HG02970 (cell line): ENCODE measurements around the gene EIF3I.
A peak's percentile ranks its signal among the peaks of the same experiment; 100 is the strongest.

Experiments
- ATAC-seq: cut with Tn5 transposase; IDR thresholded peaks from one replicate; pipeline ENCODE4 v1.9.1; 2021; ENCODE audit warnings: mild to moderate bottlenecking, moderate library complexity, moderate number of reproducible peaks; ENCODE audit not compliant: unreplicated experiment, low FRiP score

EIF3I gene

DNA sequence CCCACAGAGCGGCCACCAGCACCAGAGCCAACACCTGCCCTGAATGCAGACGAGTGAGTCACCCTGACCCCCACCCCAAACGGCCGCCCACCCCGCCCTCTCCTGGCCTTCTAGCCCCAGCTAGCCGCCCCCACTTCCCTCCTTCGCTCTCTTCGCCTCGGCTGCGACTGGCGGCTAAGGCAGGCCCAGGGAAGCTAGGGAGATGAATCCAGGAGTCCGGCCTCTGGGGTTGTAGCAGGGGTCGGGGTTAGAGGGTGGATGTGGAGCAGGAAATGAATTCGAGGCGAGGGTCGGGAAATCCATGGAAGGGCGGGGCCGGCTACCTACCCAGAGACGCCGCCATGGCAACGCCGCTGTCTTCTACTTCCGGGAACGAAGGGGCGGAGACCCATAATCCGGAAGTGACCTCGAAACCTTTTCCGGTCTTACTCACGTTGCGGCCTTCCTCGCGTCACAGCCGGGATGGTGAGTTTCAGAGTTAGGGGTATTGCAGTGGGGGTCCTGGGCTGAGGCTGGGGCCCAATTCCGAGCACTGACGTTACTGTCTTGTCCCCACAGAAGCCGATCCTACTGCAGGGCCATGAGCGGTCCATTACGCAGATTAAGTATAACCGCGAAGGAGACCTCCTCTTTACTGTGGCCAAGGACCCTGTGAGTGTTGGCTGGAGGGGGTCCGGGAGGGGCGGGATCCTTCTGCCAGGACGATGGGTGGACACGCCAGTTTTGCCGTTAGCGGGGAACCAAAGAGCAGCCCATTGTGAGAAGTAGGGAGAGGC, at the start of gene EIF3I, which contains the start of gene TMEM234:
TSS of gene EIF3I (plus strand) at position 428 of the 776 bp plus-strand sequence. CDS start at position 463, 35 bp downstream.
TSS of gene TMEM234 (minus strand) at position 374 of the 776 bp plus-strand sequence. CDS start at position 343, 31 bp downstream.
- peak; percentile 96 for ATAC-seq

DNA sequence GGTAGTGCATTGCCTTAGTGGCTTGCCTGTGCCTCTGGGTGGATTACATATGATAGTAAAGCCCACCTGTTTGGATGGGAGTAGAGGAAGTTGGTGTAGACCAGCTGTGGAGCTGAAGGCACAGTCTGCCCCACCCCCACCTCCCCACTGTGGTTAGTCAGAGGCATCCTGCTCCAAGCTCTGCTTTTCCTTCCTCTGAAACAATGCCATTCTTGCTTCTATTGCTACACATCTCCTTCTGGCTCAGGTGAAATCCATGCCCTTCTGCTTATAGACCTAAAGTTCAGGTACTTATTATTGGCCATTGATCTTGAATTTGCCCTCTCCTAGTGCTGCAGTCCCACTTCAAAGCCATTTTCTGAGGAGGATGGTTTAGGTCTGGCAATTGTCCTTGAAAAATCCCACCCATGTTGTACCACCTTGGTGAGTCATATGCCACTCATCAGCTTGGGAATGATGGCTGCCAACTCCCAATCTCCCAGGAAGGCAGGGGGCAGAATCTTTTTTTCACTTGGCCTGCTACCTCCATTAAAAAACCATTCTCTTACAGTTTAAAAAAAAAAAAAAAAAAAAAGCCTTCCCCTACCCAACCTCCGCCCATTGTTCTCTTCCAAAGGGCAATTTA, 49.5 kb upstream of the EIF3I start:
- no peak for ATAC-seq

DNA sequence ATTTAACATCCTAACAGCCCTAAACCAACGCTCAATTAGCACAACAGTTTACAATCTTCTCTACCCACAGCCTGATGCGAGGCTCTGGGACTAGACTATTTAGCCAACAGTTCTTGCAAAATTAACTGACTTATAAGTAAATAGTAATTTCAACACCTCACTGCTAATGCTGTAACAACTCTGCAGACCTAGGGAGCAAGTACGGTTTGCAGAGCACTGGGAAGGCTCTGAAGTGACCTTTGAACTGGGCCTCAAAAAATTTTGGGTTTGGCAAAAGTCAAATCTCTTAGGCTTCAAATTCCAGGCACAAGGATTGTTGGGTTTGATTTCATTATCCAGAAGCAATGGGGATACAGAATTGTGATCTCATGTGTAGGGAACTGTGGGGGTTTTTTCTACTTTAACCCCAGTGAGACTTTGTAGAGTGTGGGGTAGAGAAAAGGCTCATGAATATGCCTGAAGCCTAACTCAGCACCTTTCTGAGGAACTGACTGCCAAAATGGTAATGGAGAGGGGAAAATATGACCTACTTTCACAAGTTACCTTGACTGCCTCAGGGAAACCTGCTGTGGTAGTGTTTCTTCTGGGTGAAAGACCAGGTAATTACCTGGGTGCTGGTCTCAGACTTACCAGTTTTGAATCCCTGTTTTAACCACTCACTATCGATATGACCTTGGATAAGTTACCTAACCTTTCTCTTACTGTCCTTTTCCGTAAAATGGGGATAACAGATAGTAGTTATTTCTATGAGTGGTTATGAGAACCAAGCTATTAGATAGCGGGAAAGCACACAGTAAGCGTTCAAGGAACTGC, 43.6 kb upstream of the EIF3I start:
- ATAC-seq, result no peak

DNA sequence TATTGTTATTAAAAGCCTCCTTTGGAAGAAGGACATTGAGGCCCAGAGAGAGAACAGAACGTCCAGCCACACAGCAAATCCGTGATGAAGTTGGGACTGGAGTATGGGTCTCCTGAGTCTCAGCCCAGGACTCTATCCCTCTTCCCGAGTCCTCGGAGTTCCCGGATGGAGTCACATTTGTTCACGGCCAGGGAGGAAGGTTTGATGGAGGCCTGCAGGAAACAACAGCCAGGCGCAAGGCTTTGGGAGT, 43.1 kb upstream of the EIF3I start:
- no peak for ATAC-seq

DNA sequence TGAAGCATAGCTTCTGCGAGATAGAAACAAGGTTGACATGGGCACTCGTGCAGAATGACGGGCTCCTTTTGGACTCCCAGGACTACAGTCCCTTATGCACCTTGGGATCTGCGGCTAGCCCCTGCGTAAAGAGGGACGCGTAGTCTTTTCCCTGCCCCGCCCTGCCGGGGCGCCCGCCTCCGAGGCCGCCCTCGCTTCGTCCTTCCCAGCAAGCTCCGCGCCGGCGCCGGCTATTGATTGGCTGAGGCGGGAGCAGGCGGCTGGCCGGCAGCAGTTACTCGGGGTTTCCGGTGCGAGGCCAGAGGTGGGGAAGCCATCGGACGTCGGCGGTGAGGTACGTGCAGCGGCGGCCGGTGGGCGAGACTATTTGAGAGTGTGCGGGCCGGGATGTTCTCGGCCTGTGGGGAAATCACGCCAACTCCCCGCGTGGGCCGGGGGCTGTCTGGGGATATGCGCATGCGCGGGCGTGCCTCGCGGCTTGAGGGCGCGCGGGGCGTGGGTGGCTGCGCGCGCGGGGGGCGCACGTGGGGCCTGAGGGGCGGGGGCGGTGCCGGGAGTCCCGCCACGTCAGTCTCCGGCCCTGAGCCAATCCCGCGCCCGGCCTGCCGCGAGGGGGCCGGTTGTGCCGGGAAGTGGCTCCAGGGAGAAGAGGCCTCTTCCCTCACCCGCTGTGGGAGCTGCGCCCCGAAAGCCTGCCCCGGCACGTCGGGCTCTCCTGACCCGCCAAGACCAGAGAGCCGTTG, 42.6 kb upstream of the EIF3I start, which contains the start of gene TXLNA:
TSS of gene TXLNA (plus strand) at position 233 of the 743 bp plus-strand sequence. CDS start 671 bp downstream, outside the sequence.
- ATAC-seq, result peak; percentile 76

DNA sequence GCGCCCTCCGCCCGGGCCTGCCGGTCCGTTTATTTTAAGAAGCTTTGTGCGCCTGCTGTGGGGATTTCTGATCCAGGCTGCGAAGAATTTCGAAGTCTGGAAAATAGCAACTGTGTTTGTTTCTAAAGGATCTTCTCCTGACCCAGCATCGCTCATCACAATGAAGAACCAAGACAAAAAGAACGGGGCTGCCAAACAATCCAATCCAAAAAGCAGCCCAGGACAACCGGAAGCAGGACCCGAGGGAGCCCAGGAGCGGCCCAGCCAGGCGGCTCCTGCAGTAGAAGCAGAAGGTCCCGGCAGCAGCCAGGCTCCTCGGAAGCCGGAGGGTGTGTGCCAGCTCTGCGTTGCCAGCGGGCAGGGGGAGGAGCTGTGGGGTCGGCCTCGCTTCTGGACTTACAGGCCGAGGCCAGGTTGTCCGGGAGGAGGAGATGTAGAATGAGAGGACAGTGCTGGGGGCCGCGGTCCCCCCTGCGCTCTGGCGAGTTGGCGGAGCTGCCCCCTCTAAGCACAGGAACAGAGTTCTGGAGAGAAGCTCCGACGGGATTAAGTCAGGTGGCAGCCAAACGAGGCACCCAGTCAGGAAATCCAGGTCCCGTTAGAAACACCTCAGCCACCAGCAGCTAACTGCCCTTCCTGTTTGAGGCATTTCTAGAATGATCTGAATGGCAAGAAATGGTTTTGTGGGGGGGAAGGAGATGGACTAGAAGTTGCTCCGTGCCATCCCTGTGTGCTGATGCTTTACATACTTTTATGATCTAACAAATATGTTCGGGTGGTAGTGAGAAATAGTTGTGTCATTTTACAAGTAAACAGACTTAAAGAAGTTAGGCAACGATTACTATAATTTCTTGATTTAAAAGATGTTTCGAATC, 41.8 kb upstream of the EIF3I start:
- no peak for ATAC-seq

DNA sequence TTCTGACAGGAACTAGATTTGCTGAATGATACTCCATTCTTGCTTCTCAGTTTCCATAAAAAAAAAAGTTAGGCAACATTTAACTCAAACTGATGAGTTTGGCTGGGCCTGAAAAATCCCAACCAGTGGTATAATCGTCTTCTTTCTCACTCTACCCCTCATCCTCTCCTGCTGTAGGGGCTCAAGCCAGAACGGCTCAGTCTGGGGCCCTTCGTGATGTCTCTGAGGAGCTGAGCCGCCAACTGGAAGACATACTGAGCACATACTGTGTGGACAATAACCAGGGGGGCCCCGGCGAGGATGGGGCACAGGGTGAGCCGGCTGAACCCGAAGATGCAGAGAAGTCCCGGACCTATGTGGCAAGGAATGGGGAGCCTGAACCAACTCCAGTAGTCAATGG, 41.1 kb upstream of the EIF3I start:
- no peak for ATAC-seq

DNA sequence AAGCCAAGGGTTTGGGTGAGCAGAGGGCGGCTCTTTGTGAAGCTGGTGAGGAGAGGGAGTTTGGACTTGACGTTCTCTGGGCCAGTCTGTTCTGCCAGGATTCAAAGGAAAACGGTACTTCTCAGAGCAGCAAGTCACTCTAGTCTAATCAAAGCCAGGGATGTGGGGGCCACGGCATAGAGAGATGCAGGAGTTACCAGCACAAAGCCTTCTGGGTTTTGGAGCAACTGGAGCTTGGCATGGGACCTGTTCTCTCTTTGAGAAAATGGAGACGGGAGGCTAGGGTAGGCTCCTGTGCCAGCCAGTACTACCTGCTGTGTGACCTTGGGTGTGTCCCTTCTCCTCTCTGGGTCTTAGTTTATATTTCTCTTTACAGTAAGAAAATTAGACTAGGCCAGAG, 40.6 kb upstream of the EIF3I start:
- ATAC-seq, result no peak

DNA sequence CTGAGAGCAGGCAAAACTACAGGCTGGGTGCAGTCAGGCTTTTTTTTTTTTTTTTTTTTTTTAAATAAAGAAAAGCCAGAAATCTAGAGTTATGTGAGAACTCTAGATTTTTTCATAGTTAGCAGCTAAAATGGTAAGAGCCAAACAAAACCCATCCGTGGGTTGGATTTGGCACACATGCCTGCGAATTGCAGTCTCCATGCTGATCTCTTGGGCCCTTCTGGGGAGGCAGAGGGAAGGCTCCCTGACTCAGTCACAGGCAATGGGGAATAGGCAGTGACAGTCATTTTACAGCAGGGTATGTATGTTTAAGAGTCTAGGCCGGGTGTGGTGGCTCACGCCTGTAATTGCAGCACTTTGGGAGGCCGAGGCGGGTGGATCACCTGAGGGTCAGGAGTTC, 40.1 kb upstream of the EIF3I start:
- no peak for ATAC-seq

DNA sequence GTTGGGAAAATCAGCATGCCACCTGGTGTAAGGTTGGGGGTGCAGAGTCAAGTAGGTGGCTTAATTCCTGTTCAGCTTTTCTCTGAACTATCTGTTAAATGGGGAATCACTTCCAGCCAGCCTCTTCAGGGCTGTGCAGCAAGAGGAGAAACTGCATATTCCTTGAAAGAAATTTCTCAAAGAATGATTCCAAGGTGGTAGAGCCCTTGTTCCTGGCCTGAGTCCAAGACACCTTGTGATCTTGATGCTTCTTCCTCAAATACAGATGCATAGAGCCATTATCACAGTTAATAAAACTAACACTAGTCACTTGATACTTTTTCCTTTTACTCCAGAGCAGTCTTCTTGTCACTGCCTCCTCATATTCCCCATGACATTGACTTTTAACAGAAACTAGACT, 37.6 kb upstream of the EIF3I start:
- ATAC-seq, result no peak

DNA sequence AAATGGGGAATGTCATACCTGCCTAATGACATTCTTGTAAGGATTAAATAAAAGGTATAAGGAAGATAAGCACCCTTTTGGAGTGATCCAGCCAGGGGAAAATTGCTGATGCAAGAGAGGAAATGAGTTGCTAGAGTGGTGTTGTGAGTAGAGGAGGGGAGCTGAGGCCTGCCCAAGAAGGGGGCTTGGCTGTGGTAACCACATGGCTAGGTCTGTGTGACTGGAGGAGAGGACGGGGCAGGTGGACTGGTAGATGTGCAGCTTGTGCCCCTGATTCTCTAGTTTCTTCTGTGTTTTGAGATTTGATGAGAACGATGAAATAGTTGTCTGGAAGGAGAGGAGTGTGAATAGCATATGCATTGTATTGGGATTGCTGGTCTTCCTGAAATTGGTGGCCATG, 36.1 kb upstream of the EIF3I start:
- no peak for ATAC-seq

DNA sequence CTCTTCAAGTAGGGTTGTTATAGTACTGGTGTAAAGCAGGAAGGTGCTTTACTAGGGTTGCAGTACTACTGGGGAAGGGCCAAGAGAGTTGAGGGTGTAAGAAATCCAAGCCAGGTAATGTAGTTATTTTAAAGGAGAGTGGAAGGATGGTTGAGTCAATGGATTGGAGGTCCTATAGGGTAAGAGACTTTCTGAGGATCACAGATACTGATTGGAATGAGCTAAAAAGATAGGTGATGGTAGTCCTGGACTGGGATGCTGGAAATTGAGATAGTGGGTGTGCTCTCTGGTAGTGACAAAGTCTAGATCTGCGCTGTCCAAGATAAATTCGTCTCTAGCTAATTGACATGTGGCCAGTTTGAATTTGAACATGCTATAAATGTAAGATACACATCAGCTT, 35.7 kb upstream of the EIF3I start:
- ATAC-seq, result no peak

DNA sequence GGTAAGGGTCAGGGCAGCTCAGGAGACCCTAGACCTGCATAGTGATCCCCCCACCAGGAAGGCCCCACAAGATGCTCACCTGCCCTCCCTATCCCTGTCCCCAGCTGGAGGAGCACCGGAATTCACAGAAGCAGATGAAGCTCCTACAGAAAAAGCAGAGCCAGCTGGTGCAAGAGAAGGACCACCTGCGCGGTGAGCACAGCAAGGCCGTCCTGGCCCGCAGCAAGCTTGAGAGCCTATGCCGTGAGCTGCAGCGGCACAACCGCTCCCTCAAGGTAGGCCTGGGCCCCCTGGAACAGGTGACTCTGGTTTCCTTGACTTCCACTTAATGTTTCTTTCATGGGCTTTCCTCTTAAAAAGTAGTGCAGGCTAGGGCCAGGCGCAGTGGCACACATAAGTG, 34.4 kb upstream of the EIF3I start:
- ATAC-seq, result no peak

DNA sequence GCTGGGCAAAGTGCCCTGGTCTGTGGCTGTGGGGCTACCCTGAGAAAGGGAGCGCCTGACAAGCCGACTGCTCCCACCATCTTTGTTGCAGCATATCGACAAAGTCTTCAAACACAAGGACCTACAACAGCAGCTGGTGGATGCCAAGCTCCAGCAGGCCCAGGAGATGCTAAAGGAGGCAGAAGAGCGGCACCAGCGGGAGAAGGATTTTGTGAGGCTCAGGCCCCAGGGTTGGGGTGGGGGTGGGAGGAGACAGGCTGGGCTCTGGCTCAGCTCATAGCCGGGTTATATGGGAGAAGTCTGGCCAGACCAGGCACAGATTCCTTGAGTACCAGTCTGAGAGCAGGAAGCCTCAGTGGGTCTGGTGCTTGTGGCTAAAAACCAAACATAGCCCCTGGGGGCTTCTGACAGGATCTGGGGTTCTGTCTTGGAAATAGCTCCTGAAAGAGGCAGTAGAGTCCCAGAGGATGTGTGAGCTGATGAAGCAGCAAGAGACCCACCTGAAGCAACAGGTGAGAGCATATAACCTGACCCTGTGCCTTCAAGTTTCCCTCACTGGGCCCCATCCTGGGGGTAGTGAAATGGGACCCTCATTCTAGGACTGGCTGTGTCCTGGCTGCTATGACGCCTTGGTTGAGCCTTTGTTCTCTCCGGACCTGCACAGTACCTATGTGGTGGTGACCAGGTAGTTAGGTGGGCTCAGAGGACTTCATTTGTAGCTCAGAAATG, 29.8 kb upstream of the EIF3I start:
- no peak for ATAC-seq

DNA sequence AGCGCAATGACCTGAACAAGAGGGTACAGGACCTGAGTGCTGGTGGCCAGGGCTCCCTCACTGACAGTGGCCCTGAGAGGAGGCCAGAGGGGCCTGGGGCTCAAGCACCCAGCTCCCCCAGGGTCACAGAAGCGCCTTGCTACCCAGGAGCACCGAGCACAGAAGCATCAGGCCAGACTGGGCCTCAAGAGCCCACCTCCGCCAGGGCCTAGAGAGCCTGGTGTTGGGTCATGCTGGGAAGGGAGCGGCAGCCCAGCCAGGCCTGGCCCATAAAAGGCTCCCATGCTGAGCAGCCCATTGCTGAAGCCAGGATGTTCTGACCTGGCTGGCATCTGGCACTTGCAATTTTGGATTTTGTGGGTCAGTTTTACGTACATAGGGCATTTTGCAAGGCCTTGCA, 27.2 kb upstream of the EIF3I start:
- ATAC-seq, result no peak

DNA sequence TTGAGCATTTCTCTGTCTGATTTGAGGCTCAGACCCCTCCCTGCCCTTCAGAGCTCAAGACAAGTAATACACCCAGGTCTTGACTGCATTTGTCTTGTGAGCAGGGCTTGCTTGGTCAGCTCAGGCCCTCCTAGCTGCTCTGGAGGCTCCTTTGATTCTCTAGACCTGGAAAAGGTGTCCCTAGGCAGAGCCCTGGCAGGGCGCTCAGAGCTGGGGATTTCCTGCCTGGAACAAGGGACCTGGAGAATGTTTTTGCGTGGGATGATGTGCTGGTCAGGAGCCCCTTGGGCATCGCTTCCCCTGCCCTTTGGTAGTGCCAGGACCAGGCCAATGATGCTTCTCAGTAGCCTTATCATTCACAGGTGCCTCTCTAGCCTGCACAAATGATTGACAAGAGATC, 26.7 kb upstream of the EIF3I start:
- no peak for ATAC-seq

DNA sequence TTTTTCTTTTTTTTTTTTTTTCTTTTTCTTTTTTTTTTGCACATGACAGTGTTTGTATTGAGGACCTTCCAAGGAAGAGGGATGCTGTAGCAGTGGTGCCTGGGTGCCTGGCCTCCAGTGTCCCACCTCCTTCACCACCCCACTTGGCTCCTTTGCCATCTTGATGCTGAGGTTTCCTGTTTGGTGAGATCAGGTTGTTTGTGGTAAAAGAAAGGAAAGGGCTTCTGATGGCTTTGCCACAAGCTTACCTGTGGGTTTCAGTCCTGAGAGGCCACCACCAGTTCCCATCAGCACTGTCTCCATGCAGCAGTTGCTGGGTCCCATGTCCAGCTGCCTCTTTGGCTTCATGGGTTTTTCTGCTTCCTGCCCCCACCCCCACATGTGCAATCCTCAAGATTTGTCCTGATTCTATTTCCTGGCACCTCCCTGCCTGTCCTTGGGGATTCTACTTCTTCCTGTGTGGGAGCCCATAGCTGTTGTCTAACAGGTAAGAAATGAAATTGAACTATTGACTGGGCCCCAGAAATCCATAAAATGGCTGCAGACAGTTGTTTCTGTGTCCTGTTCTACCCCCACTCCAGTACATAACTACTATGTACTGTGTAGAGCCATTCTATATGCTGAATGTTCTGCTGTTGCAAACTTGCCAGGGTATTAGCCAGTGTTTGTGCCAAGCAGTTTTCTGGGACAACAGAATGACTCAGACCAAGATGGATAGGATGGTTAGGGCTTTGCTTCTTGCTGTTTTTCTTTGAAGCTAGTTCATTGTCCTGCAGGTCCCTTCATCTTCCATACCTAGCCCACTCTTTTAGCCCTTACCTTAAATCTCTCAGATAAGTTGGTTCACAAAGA, 26.0 kb upstream of the EIF3I start:
- ATAC-seq, result no peak

DNA sequence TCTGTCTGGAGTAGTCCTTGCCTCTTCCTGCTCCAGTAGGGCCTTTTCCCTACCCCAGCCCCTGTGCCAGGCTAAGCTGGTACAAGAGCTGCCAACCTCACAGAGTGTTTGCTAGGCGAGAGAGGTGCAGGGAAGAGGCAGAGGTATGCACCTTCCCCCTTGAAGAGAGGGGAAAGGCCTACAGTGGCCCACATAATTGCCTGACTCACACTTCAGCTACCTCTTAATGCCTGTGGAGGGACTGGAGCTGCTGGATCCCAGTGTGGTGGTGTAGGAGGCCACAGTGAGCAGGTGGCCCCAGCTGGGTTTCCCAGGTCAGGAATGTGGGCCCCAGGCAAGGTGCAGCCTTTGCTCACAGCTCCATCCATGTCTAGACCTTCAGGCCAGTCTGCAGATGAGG, 25.1 kb upstream of the EIF3I start:
- no peak for ATAC-seq
